SK-MEL-5 (cell line): ENCODE measurements around the gene PC. TPM values are rescaled to one million over a fixed set of nuclear protein-coding genes. Genes with fewer than 3 reads are reported as not detected.

Experiments
- DNase-seq: peaks from one replicate; pipeline ENCODE4 v3.0.0-alpha.2; 2016; ENCODE audit warnings: low read depth, low spot score
- in situ Hi-C: cut with HindIII; loops from 2 replicates; pipeline ENCODE4 v1.10.0; 2016; ENCODE audit warnings: low sequenced_read_pairs, high pct_unique_total_duplicates, low pct_unique_long_range_greater_than_20kb
- total RNA-seq: library from RNA; depleted of rRNA; stranded (reverse); fragments of >200 nt; shearing (Covaris generic); gene quantifications from 2 replicates; pipeline ENCODE4 v1.2.3, GENCODE V29; 2014

PC gene
- total RNA-seq, 1 experiment from 2014 or later = 19.9 TPM

- in situ Hi-C loops = no loop called here
- DNase-seq = no peak
Measured at GRCh38 chr11:66866511-66866986, 91.6 kb downstream of the PC start.

GRCh38 chr11:66866007-66866406 lies 92.2 kb downstream of the PC start:
- in situ Hi-C loops = no loop called here
- DNase-seq = no peak

- DNase-seq = no peak
- in situ Hi-C loops = no loop called here
Measured at GRCh38 chr11:66864924-66865697, 93.1 kb downstream of the PC start.

- DNase-seq = no peak
- in situ Hi-C loops = no loop called here
Measured at GRCh38 chr11:66864172-66864901, 93.8 kb downstream of the PC start.

GRCh38 chr11:66863428-66864125 lies 94.6 kb downstream of the PC start:
- in situ Hi-C loops = no loop called here
- no peak for DNase-seq

- DNase-seq = no peak
- in situ Hi-C loops = no loop called here
Measured at GRCh38 chr11:66862559-66863037, 95.6 kb downstream of the PC start.

- in situ Hi-C loops = no loop called here
- DNase-seq = no peak
Measured at GRCh38 chr11:66861774-66862558, 96.2 kb downstream of the PC start.

GRCh38 chr11:66861038-66861773 lies 97.0 kb downstream of the PC start:
- no peak for DNase-seq
- in situ Hi-C loops = no loop called here

GRCh38 chr11:66860449-66860831 lies 97.7 kb downstream of the PC start:
- in situ Hi-C loops = no loop called here
- DNase-seq = no peak

- no peak for DNase-seq
- in situ Hi-C loops = no loop called here
Measured at GRCh38 chr11:66859686-66860448, 98.3 kb downstream of the PC start.

GRCh38 chr11:66858939-66859685 lies 99.1 kb downstream of the PC start:
- DNase-seq = no peak
- in situ Hi-C loops = no loop called here

- no peak for DNase-seq
- in situ Hi-C loops = no loop called here
Measured at GRCh38 chr11:66858186-66858938, 99.8 kb downstream of the PC start.

- no peak for DNase-seq
- in situ Hi-C loops = no loop called here
Measured at GRCh38 chr11:66857927-66858185, 100.3 kb downstream of the PC start.

GRCh38 chr11:66857234-66857926 lies 100.8 kb downstream of the PC start:
- in situ Hi-C loops = no loop called here
- DNase-seq = no peak
